ENCODE data around the gene ZNF385D. TPM values are rescaled to one million over a fixed set of nuclear protein-coding genes. Genes with fewer than 3 reads are reported as not detected.

ZNF385D gene
- total RNA-seq, 1 experiment from 2014 or later = not detected

DNA sequence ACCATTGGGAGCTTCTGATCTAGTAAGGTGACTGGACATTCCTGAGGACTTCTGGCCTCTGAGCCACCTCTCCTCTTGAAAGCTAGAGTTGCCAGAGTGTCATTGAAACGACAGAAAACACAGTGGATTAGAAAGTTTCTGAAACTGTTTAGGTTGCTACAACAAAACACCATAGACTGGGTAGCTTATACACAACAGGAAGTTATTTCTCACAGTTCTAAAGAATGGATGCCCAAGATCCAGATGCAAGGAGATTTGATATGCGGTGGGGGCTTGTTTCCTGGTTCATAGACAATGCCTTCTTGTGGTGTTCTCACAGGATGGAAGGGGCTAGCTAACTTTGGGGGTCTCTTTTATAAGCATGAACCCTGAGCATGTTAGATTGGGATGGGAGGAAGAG, 43.3 kb upstream of the ZNF385D start:
- CTCF ChIA-PET = interaction anchor here (0.5 kb wide), 1 partner anchor 528 kb away, joined by 3 read pairs; no protein-coding TSS in a partner anchor
- Mint-ChIP-seq H3K9me3 (ENCODE audit: low read depth, unreplicated experiment) (peaks cover under 1% of the 10 kb centered on the region), H3K36me3 (ENCODE audit: insufficient read depth, unreplicated experiment) (no peaks in the 10 kb centered on the region), H3K4me1 (ENCODE audit: low read depth, unreplicated experiment) (no peaks in the 10 kb centered on the region), H3K27me3 (ENCODE audit: unreplicated experiment) (no peaks in the 10 kb centered on the region), H3K27ac (ENCODE audit: unreplicated experiment) (no peak overlapping the region), H3K4me3 (ENCODE audit: low read depth, unreplicated experiment) (no peak overlapping the region)
- BruUV-seq (replicated peaks) = no TSS peak
- TF ChIP-seq, protein P1, sequence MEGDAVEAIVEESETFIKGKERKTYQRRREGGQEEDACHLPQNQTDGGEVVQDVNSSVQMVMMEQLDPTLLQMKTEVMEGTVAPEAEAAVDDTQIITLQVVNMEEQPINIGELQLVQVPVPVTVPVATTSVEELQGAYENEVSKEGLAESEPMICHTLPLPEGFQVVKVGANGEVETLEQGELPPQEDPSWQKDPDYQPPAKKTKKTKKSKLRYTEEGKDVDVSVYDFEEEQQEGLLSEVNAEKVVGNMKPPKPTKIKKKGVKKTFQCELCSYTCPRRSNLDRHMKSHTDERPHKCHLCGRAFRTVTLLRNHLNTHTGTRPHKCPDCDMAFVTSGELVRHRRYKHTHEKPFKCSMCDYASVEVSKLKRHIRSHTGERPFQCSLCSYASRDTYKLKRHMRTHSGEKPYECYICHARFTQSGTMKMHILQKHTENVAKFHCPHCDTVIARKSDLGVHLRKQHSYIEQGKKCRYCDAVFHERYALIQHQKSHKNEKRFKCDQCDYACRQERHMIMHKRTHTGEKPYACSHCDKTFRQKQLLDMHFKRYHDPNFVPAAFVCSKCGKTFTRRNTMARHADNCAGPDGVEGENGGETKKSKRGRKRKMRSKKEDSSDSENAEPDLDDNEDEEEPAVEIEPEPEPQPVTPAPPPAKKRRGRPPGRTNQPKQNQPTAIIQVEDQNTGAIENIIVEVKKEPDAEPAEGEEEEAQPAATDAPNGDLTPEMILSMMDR (IDR thresholded peaks at IDR 0.05; ENCODE audit: unreplicated experiment) = no peak
- no peak for DNase-seq
- intact Hi-C loops (cut with micrococcal nuclease; ENCODE audit: unreplicated experiment) = no loop called here

DNA sequence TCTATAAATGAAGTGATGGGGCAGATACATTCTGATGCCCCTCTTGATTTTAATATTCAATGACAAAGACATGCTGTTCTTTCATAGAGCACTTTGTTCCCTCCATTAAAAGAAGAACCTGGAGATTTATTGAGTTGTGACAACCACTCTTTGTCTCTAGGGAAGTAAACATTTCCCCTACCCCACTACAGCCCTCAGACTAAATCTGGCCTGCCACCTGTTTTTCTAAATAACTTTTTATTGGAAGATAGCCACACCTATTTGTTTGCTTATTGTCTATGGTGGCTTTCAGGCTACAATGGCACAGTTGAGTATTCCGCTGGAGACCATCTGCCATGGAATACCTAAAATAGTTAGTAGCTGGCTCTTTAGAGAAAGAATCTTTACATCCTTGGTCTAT, 41.2 kb upstream of the ZNF385D start:
- TF ChIP-seq, protein P1 (IDR thresholded peaks at IDR 0.05; ENCODE audit: unreplicated experiment) = no peak
- CTCF ChIA-PET = no interaction called here
- no peak for DNase-seq
- intact Hi-C loops (cut with micrococcal nuclease; ENCODE audit: unreplicated experiment) = no loop called here
- Mint-ChIP-seq H3K36me3 (ENCODE audit: insufficient read depth, unreplicated experiment) (no peaks in the 10 kb centered on the region), H3K9me3 (ENCODE audit: low read depth, unreplicated experiment) (peaks cover 3% of the 10 kb centered on the region), H3K4me1 (ENCODE audit: low read depth, unreplicated experiment) (no peaks in the 10 kb centered on the region), H3K4me3 (ENCODE audit: low read depth, unreplicated experiment) (no peak overlapping the region), H3K27ac (ENCODE audit: unreplicated experiment) (no peak overlapping the region), H3K27me3 (ENCODE audit: unreplicated experiment) (no peaks in the 10 kb centered on the region)
- no TSS peak for BruUV-seq (replicated peaks)

DNA sequence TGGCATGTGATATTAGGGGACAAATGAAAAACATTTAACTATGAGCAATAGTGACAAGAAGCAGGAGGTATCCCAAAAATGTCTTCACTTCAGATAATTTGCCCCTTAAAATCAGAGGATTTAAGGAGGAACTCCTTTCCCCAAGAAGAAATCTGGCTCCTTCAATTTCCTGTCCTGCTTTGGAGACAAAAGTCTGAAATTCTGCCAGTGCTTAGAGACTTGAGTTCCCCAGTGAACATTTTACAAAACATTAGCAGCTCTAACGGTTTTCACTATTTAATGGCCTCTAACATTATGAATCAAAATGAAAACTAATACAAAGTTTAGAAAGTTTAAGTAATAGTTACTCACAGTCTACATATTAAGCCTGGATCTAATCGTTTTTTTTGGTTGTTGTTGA, 40.3 kb upstream of the ZNF385D start:
- CTCF ChIA-PET = no interaction called here
- H3K36me3 Mint-ChIP-seq (ENCODE audit: insufficient read depth, unreplicated experiment) = no peaks in the 10 kb centered on the region
- no peak overlapping the region for H3K27ac Mint-ChIP-seq (ENCODE audit: unreplicated experiment)
- H3K27me3 Mint-ChIP-seq (ENCODE audit: unreplicated experiment) = no peaks in the 10 kb centered on the region
- H3K4me1 Mint-ChIP-seq (ENCODE audit: low read depth, unreplicated experiment) = no peaks in the 10 kb centered on the region
- H3K9me3 Mint-ChIP-seq (ENCODE audit: low read depth, unreplicated experiment) = peaks cover 5% of the 10 kb centered on the region
- no peak overlapping the region for H3K4me3 Mint-ChIP-seq (ENCODE audit: low read depth, unreplicated experiment)
- TF ChIP-seq, protein P1 (IDR thresholded peaks at IDR 0.05; ENCODE audit: unreplicated experiment) = no peak
- intact Hi-C loops (cut with micrococcal nuclease; ENCODE audit: unreplicated experiment) = no loop called here
- no TSS peak for BruUV-seq (replicated peaks)
- no peak for DNase-seq

DNA sequence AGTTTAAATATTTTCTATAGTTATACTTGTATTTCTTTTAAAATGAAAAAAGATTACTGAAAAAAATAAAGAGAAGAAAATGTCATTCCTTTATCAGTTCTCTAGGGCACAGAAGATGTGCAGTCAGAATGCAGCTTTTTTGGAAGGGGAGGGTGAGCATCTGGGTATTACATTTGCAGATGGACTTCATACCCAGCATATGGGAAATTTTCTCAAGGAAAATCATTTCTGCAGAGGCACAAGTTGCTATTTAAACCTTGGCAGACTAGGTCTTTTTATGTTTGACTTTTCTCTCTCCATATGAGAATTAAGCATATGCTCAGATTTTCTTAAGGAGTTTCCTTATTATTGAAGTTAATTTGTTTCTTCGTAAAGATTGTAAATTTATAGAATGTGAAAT, 39.5 kb upstream of the ZNF385D start:
- CTCF ChIA-PET = no interaction called here
- no TSS peak for BruUV-seq (replicated peaks)
- no peak overlapping the region for H3K4me3 Mint-ChIP-seq (ENCODE audit: low read depth, unreplicated experiment)
- TF ChIP-seq, protein P1 (IDR thresholded peaks at IDR 0.05; ENCODE audit: unreplicated experiment) = no peak
- H3K27ac Mint-ChIP-seq (ENCODE audit: unreplicated experiment) = no peak overlapping the region
- no peaks in the 10 kb centered on the region for H3K36me3 Mint-ChIP-seq (ENCODE audit: insufficient read depth, unreplicated experiment)
- H3K9me3 Mint-ChIP-seq (ENCODE audit: low read depth, unreplicated experiment) = peaks cover 5% of the 10 kb centered on the region
- no peak for DNase-seq
- intact Hi-C loops (cut with micrococcal nuclease; ENCODE audit: unreplicated experiment) = no loop called here
- no peaks in the 10 kb centered on the region for H3K27me3 Mint-ChIP-seq (ENCODE audit: unreplicated experiment)
- no peaks in the 10 kb centered on the region for H3K4me1 Mint-ChIP-seq (ENCODE audit: low read depth, unreplicated experiment)
